ENCODE results near the gene KAZN.

DNA sequence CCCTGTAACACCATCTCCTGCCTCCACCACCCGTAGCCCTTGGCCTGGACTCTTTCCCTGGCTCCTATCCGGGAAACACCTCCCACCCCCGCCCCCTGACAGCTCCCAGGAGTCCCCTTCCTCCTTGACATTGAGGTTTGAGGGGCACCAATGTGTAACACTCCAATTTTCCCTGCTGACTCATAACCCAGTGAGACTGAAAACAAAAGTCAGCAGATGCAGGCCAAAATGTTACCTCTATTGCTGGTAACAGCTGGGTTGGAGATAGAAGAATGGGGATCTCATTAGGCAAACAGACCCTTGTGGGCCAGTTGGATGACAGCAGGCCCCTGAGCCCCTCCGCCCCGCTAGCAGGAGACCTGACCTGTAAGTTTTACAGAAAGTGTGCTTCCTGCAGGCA, 237.2 kb downstream of the KAZN start:
- TF ChIP-seq CTCF (IDR thresholded peaks at IDR 0.05; ENCODE audit: poor library complexity) (no peak), EZH2 (IDR thresholded peaks at IDR 0.05; ENCODE audit: borderline replicate concordance) (no peak)
